DOHH2 (cell line): ENCODE data around the gene KCNK17.

Experiments
- CTCF ChIP-seq: fragments of 200-600 bp; sonication (generic); IDR thresholded peaks from one replicate; pipeline ENCODE4 v1.5.1; 2014; ENCODE audit warnings: antibody characterized with exemption, mild to moderate bottlenecking, low read depth, low read length; ENCODE audit not compliant: poor library complexity, severe bottlenecking
- EZH2phosphoT487 ChIP-seq: fragments of 200-600 bp; sonication (generic); IDR thresholded peaks from 2 replicates; pipeline ENCODE4 v1.6.1; 2017; ENCODE audit warnings: borderline replicate concordance, mild to moderate bottlenecking, antibody characterized with exemption, low read length, moderate library complexity, mixed read lengths

- no peak for TF ChIP-seq CTCF
- no peak for TF ChIP-seq EZH2phosphoT487
Observed at GRCh38 chr6:39266782-39267355, 47.4 kb downstream of the KCNK17 start.
